Ishikawa (cell line): ENCODE measurements around the gene KIAA0825.

ENCODE experiments used
- CEBPB ChIP-seq: IDR thresholded peaks from 2 replicates; pipeline ENCODE4 v1.6.1; 2012
- CREB1 ChIP-seq: IDR thresholded peaks from 2 replicates; pipeline ENCODE4 v1.6.1; 2012; ENCODE audit warnings: low read depth
- EGR1 ChIP-seq: IDR thresholded peaks from 2 replicates; pipeline ENCODE4 v1.6.1; 2012
- EP300 ChIP-seq: IDR thresholded peaks from 2 replicates; pipeline ENCODE4 v1.6.1; 2012; ENCODE audit warnings: borderline replicate concordance
- FOXM1 ChIP-seq: IDR thresholded peaks from 2 replicates; pipeline ENCODE4 v1.6.1; 2012; ENCODE audit warnings: low read depth, borderline replicate concordance
- NFIC ChIP-seq: IDR thresholded peaks from 2 replicates; pipeline ENCODE4 v1.6.1; 2012
- RAD21 ChIP-seq: IDR thresholded peaks from 2 replicates; pipeline ENCODE4 v1.6.1; 2012; ENCODE audit warnings: low read depth
- TAF1 ChIP-seq: IDR thresholded peaks from 2 replicates; pipeline ENCODE4 v1.6.1; 2012; ENCODE audit warnings: low read depth, mild to moderate bottlenecking
- TCF12 ChIP-seq: IDR thresholded peaks from 2 replicates; pipeline ENCODE4 v1.6.1; 2012; ENCODE audit warnings: low read depth
- TEAD4 ChIP-seq: IDR thresholded peaks from 2 replicates; pipeline ENCODE4 v1.6.1; 2012
- YY1 ChIP-seq: IDR thresholded peaks from 2 replicates; pipeline ENCODE4 v1.6.1; 2012; ENCODE audit warnings: low read depth
- ZBTB7A ChIP-seq: IDR thresholded peaks from 2 replicates; pipeline ENCODE4 v1.6.1; 2012; ENCODE audit warnings: low read depth
- TF ChIP-seq, protein P1 (sequence below): IDR thresholded peaks from 2 replicates; pipeline ENCODE4 v1.6.1; 2012; ENCODE audit warnings: low read depth, mild to moderate bottlenecking
- TF ChIP-seq, protein P2 (sequence below): IDR thresholded peaks from 2 replicates; pipeline ENCODE4 v1.6.1; 2012
- TF ChIP-seq, protein P3 (sequence below): IDR thresholded peaks from 2 replicates; pipeline ENCODE4 v1.6.1; 2012

KIAA0825 gene

DNA sequence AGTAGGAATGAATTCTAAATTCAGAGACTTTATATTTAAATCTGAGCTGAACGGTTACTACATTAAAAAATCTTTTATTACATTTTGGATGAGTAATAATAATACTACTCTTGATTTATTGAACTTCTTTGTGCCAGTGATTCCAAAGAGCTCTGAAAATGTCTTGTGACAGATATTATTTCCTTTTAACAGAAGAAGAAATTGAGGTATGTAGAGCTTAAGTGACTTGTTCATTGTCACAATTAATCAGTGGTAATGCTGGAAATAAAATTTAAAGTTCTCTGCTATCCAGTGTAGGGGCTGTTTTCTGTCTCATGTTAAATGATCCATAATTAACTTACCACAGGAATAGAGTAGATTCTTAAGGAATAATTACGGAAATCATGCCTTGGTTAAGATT lies 335.3 kb downstream of the KIAA0825 start:
- TF ChIP-seq YY1 (no peak), FOXM1 (no peak), TEAD4 (no peak), RAD21 (no peak), TCF12 (no peak), ZBTB7A (no peak), CREB1 (no peak), EGR1 (no peak), TAF1 (no peak), NFIC (no peak), EP300 (no peak), CEBPB (no peak)
- TF ChIP-seq, protein P1, sequence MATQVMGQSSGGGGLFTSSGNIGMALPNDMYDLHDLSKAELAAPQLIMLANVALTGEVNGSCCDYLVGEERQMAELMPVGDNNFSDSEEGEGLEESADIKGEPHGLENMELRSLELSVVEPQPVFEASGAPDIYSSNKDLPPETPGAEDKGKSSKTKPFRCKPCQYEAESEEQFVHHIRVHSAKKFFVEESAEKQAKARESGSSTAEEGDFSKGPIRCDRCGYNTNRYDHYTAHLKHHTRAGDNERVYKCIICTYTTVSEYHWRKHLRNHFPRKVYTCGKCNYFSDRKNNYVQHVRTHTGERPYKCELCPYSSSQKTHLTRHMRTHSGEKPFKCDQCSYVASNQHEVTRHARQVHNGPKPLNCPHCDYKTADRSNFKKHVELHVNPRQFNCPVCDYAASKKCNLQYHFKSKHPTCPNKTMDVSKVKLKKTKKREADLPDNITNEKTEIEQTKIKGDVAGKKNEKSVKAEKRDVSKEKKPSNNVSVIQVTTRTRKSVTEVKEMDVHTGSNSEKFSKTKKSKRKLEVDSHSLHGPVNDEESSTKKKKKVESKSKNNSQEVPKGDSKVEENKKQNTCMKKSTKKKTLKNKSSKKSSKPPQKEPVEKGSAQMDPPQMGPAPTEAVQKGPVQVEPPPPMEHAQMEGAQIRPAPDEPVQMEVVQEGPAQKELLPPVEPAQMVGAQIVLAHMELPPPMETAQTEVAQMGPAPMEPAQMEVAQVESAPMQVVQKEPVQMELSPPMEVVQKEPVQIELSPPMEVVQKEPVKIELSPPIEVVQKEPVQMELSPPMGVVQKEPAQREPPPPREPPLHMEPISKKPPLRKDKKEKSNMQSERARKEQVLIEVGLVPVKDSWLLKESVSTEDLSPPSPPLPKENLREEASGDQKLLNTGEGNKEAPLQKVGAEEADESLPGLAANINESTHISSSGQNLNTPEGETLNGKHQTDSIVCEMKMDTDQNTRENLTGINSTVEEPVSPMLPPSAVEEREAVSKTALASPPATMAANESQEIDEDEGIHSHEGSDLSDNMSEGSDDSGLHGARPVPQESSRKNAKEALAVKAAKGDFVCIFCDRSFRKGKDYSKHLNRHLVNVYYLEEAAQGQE, result no peak
- TF ChIP-seq, protein P2, sequence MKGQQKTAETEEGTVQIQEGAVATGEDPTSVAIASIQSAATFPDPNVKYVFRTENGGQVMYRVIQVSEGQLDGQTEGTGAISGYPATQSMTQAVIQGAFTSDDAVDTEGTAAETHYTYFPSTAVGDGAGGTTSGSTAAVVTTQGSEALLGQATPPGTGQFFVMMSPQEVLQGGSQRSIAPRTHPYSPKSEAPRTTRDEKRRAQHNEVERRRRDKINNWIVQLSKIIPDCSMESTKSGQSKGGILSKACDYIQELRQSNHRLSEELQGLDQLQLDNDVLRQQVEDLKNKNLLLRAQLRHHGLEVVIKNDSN, result no peak
- TF ChIP-seq, protein P3, sequence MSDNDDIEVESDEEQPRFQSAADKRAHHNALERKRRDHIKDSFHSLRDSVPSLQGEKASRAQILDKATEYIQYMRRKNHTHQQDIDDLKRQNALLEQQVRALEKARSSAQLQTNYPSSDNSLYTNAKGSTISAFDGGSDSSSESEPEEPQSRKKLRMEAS, result no peak

DNA sequence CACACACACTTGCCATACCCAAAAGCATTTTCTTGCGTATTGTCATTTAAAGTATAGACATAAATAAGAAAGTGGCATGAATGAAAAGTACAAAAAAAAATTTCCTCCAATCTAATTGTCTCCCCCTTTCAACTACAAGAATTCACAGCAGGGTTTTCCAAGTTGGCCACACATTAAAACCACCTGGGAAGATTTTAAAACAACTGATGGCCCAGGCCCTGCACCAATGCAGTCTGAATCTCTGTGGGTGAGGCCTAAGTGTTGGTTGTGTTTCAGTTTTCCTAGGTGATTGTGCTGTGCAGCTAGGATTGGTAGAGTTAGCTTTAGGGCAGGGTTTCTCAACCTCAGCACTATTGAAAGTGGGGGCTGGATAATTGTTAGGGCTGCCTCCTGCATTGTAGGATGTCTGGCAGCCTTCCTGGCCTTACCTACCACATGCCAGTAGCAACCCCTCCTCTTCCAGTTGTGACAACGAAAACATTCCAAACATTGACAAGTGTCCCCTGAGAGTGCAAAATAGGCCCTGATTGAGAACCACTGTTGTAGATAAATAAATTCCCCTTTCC lies 337.1 kb downstream of the KIAA0825 start:
- no peak for TF ChIP-seq FOXM1
- TF ChIP-seq TAF1, result no peak

DNA sequence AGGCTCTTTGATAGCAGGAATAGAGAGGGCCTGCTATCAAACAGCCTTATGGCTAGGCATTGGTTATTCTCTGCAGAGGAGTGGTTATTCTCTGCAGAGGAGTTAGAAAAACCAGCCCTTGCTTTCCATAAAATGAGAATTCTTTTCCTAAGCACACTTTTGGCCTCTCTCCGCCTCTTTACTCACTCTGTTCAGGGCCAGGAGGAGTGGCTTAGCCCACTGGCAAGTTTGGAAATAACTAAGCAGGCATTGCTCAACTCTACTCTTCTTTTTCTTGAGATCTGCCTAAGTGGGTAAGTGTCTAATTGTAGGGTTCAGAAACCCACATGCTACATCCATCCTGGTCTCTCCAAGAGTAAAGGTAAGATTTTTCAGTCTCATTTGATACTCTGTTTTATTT lies 341.7 kb downstream of the KIAA0825 start:
- TF ChIP-seq ZBTB7A, result no peak
- TF ChIP-seq, protein P3, result no peak
- TF ChIP-seq CEBPB, result no peak
- no peak for TF ChIP-seq RAD21
- TF ChIP-seq, protein P1, result no peak
- no peak for TF ChIP-seq TEAD4
- TF ChIP-seq TAF1, result no peak
- no peak for TF ChIP-seq TCF12
- no peak for TF ChIP-seq EP300
- no peak for TF ChIP-seq YY1
- no peak for TF ChIP-seq NFIC
- TF ChIP-seq, protein P2, result no peak
- no peak for TF ChIP-seq FOXM1
- no peak for TF ChIP-seq EGR1
- no peak for TF ChIP-seq CREB1

DNA sequence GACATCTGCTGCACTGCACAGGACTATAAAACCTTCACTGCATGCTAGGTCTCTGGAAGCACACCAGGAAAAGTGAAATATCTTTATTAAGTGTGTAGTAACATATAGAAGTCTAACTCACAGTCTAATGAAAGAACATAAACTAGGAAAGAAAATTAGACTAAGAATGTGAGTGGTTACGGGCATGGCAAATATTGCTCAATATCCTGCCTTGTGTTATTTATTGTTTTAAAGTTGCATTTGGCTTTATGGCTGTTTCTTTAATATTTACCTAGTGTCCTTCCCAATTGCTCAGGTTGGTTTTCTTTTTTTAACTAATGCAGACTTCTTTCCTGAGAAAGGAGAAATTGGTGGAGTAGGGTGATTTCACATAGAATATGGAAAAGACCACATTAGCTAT lies 342.4 kb downstream of the KIAA0825 start:
- TF ChIP-seq TAF1 (no peak), EP300 (no peak), CEBPB (no peak)
- TF ChIP-seq, protein P2, result no peak

DNA sequence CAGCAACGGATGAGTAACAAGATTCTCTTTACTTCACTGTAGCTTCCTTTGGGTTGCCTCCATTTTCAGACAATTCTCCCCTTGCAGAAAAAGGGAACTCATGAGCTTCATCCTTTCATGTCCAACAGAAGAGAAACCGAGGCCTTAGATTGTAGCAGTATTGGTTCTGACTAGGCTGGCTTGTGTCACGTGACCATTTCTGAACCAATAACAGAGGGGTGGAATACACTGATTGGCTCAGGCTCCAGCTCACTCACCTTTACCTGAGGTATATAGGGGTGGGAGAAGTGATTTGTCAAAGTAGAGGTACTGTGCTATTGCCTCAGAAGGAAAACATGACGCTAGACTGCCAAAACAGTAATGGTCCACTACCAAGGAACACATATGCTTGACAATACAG lies 343.7 kb downstream of the KIAA0825 start:
- TF ChIP-seq, protein P3, result no peak
- TF ChIP-seq EP300 (no peak), CREB1 (no peak), TAF1 (no peak), CEBPB (no peak), TEAD4 (no peak), EGR1 (no peak), RAD21 (no peak), NFIC (no peak), TCF12 (no peak)
- TF ChIP-seq, protein P2, result no peak

DNA sequence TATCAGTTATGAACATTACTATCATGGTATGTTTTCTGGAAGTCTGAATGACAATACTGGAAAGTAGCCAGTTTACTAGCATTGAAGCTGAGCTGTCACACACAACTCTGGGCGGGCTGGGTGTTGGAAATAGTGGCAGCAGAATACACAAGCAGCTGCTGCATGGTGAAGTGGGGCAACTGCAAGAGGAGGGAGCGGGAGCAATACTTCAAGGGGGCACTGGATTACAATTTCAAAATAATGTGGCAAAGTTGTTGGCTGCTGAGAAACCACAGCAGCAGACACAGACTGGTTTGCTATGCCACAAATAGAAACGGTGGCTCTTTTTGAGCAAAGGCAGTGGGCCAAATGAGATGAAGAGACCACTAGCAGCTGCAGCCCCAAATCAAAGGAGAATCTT lies 350.2 kb downstream of the KIAA0825 start:
- TF ChIP-seq YY1 (no peak), FOXM1 (no peak), TEAD4 (no peak), EP300 (no peak), CEBPB (no peak), TCF12 (no peak)
- TF ChIP-seq, protein P2, result no peak
